Kidney (tissue), 14 donors: ENCODE results near the gene CDK14. TPM values are rescaled to one million over a fixed set of nuclear protein-coding genes. Genes with fewer than 3 reads are reported as not detected.

Experiments used
- DNase-seq, 5 donors: peaks; one replicate each; pipeline ENCODE4 v3.0.0-alpha.2; 2013 to 2020
- FAIRE-seq: peaks from 2 replicates; lab custom pipeline; 2012; peaks lifted over from hg19 to GRCh38; lab: Jason Lieb, UNC
- H3K27ac ChIP-seq, 2 donors: one replicate each; pipeline ENCODE4 v1.7.0; 2013; ENCODE audit warnings: low read depth in 2 of 2, low read length in 2 of 2, inconsistent platforms in 1 of 2
- H3K27me3 ChIP-seq: one replicate; pipeline ENCODE4 v1.7.1; 2013; ENCODE audit warnings: low read length, inconsistent platforms; ENCODE audit not compliant: control insufficient read depth, insufficient read depth
- H3K36me3 ChIP-seq, 3 donors: one replicate each; pipeline versions ENCODE4 v1.7.0 to v1.7.1; 2013; ENCODE audit warnings: low read length in 3 of 3, control low read depth in 1 of 3, inconsistent platforms in 1 of 3; ENCODE audit not compliant: insufficient read depth in 3 of 3, control insufficient read depth in 2 of 3
- H3K4me1 ChIP-seq, 3 donors: one replicate each; pipeline versions ENCODE4 v1.7.0 to v1.7.1; 2013; ENCODE audit warnings: low read length in 3 of 3, inconsistent platforms in 1 of 3, low read depth in 1 of 3; ENCODE audit not compliant: control insufficient read depth in 2 of 3, insufficient read depth in 2 of 3
- H3K4me3 ChIP-seq, 3 donors: one replicate each; pipeline versions ENCODE4 v1.7.0 to v1.8.1; 2013; ENCODE audit warnings: low read length in 3 of 3, control low read depth in 1 of 3, inconsistent platforms in 1 of 3
- H3K9ac ChIP-seq, 3 donors: one replicate each; pipeline versions ENCODE4 v1.7.0 to v1.7.1; 2013; ENCODE audit warnings: low read length in 3 of 3, control low read depth in 1 of 3, inconsistent platforms in 1 of 3
- H3K9me3 ChIP-seq, 3 donors: one replicate each; pipeline versions ENCODE4 v1.7.0 to v1.7.1; 2013; ENCODE audit warnings: low read length in 3 of 3, control low read depth in 1 of 3, inconsistent platforms in 1 of 3; ENCODE audit not compliant: control insufficient read depth in 2 of 3, insufficient read depth in 1 of 3
- CTCF ChIP-seq: IDR thresholded peaks from 3 replicates; pipeline ENCODE4 v1.5.1; 2012; ENCODE audit warnings: mild to moderate bottlenecking, moderate library complexity, borderline replicate concordance; ENCODE audit not compliant: insufficient read depth; ENCODE audit errors: extremely low read depth
- intact Hi-C: fragments of 100-400 bp; cut with DNase I; formaldehyde crosslinking; loops from one replicate; pipeline ENCODE4 v1.11.1; 2022
- polyA plus RNA-seq: library from polyadenylated mRNA; stranded (reverse); fragments of 350-450 nt; fragmentation: Illumina TruSeq; extraction: RNeasy Lipid Tissue Mini Kit (QIAGEN cat#74804); gene quantifications from one replicate; pipeline ENCODE4 v1.2.3, GENCODE V29; 2014; ENCODE audit warnings: low read depth, low replicate concordance; ENCODE audit not compliant: insufficient read depth
- total RNA-seq: library from RNA; stranded (reverse); fragmentation: NEBNext Ultra II Directional; extraction: Animal tissue kit (Norgen Biotek cat#: 25700); gene quantifications from one replicate; pipeline ENCODE4 v1.2.1, GENCODE V29; 2021
- donor health status: control.
- donor health status: control.
- donor health status: control.
- donor health status: control.
- donor health status: control.
- donor health status: DM: yes; HTN: yes; CAD: no.
- donor health status: Normal renal cell carcinoma (clear cell type).

The CDK14 gene
- total and polyA plus RNA-seq, 2 donors from 2014 or later, result 11.9 to 33.9 TPM

GRCh38 chr7:90749774-90750173 is 153.7 kb downstream of the CDK14 start:
- no peak for FAIRE-seq
- Histone ChIP-seq H3K27ac (no peak overlapping the region), H3K36me3 (no peaks in the 10 kb centered on the region), H3K4me1 (no peaks in the 10 kb centered on the region), H3K9me3 (no peaks in the 10 kb centered on the region), H3K4me3 (no peak overlapping the region), H3K9ac (no peak overlapping the region), H3K27me3 (no peaks in the 10 kb centered on the region)
- intact Hi-C loops, result no loop called here
- no peak for DNase-seq
- TF ChIP-seq CTCF, result no peak

- intact Hi-C loops, result no loop called here
- H3K4me1 ChIP-seq, result no peaks in the 10 kb centered on the region
- DNase-seq (no peak), FAIRE-seq (no peak)
- no peaks in the 10 kb centered on the region for H3K27me3 ChIP-seq
- H3K9ac ChIP-seq, result no peak overlapping the region
- H3K9me3 ChIP-seq, result no peaks in the 10 kb centered on the region
- TF ChIP-seq CTCF, result no peak
- no peaks in the 10 kb centered on the region for H3K36me3 ChIP-seq
- H3K4me3 ChIP-seq, result no peak overlapping the region
- H3K27ac ChIP-seq, result no peak overlapping the region
Observed at GRCh38 chr7:90751595-90751994, 155.5 kb downstream of the CDK14 start.

- FAIRE-seq, result no peak
Observed at GRCh38 chr7:90752051-90752450, 155.9 kb downstream of the CDK14 start.

More at GRCh38 chr7:90752051-90752450, 155.9 kb downstream of the CDK14 start:
- no peak overlapping the region for H3K9ac ChIP-seq
- DNase-seq, result no peak
- H3K36me3 ChIP-seq, result no peaks in the 10 kb centered on the region
- no peaks in the 10 kb centered on the region for H3K9me3 ChIP-seq
- no peak for TF ChIP-seq CTCF
- no peak overlapping the region for H3K27ac ChIP-seq
- no peaks in the 10 kb centered on the region for H3K27me3 ChIP-seq
- intact Hi-C loops, result no loop called here
- H3K4me1 ChIP-seq, result peaks cover 0 to 2% (median 0%) of the 10 kb centered on the region in 3 donors
- no peak overlapping the region for H3K4me3 ChIP-seq
